ENCODE results near the gene ZNF664. TPM values are rescaled to one million over a fixed set of nuclear protein-coding genes. Genes with fewer than 3 reads are reported as not detected.
A peak's percentile ranks its signal among the peaks of the same experiment; 100 is the strongest.

ZNF664 gene
- total and polyA plus RNA-seq, 9 of the 15 experiments (the other 6 are each of a cell fraction or from before 2014, with no cell fraction given): 3.3 to 101 (median 63.6) TPM

DNA sequence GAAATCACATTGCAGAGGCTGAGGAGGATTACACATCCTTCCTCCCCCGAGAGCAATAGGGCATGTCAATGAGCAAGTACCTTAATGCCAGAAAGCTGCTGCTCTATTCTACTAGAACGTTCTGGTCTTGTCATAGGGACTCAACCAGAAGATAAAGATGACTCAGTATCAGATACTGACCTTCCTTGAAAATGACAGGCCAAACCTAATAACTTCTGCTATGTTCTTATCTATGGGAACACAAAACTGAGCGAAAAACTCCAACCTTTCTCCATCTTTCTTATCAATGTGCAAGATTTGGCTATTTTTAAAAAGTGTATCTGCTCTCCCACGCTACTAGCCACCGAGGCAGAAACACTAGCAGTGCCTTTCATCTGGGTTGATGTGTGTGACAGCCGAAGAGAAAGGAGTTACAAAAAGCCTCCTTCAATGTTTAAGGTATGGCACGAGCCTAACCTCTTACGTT, 5.9 kb upstream of the ZNF664 start (continued):
- TF ChIP-seq, protein P1, sequence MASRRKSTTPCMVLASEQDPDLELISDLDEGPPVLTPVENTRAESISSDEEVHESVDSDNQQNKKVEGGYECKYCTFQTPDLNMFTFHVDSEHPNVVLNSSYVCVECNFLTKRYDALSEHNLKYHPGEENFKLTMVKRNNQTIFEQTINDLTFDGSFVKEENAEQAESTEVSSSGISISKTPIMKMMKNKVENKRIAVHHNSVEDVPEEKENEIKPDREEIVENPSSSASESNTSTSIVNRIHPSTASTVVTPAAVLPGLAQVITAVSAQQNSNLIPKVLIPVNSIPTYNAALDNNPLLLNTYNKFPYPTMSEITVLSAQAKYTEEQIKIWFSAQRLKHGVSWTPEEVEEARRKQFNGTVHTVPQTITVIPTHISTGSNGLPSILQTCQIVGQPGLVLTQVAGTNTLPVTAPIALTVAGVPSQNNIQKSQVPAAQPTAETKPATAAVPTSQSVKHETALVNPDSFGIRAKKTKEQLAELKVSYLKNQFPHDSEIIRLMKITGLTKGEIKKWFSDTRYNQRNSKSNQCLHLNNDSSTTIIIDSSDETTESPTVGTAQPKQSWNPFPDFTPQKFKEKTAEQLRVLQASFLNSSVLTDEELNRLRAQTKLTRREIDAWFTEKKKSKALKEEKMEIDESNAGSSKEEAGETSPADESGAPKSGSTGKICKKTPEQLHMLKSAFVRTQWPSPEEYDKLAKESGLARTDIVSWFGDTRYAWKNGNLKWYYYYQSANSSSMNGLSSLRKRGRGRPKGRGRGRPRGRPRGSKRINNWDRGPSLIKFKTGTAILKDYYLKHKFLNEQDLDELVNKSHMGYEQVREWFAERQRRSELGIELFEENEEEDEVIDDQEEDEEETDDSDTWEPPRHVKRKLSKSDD (conservative IDR thresholded peaks at IDR 0.05; ENCODE audit: low read length): no peak
- TF ChIP-seq SMARCC2 (IDR thresholded peaks at IDR 0.05; ENCODE audit: low read depth): peak; percentile 78
- peak in 1 of 2 experiments; percentile 49; a peak in 2 of 4 replicates for TF ChIP-seq HDAC1 (IDR thresholded peaks at IDR 0.05)
- 0 out of 4 replicates have a peak, but pooled peaks of 1 of the 2 experiments have one; percentile 44 for TF ChIP-seq TEAD1 (CRISPR knock-in tag; IDR thresholded peaks at IDR 0.05)
- peak; percentile 96 for TF ChIP-seq CTBP1 (IDR thresholded peaks at IDR 0.05; ENCODE audit: borderline replicate concordance)
- TF ChIP-seq HDGF (IDR thresholded peaks at IDR 0.05): no peak
- 0 out of 2 replicates have a peak, but pooled peaks have one; percentile 26 for TF ChIP-seq LEF1 (IDR thresholded peaks at IDR 0.05)
- no peak for TF ChIP-seq MYC (IDR thresholded peaks at IDR 0.05; ENCODE audit: low read depth, low read length)
- no peak for TF ChIP-seq MYC (CRISPR knock-in tag; IDR thresholded peaks at IDR 0.05; ENCODE audit: borderline replicate concordance, low read depth)
- TF ChIP-seq, protein P2, sequence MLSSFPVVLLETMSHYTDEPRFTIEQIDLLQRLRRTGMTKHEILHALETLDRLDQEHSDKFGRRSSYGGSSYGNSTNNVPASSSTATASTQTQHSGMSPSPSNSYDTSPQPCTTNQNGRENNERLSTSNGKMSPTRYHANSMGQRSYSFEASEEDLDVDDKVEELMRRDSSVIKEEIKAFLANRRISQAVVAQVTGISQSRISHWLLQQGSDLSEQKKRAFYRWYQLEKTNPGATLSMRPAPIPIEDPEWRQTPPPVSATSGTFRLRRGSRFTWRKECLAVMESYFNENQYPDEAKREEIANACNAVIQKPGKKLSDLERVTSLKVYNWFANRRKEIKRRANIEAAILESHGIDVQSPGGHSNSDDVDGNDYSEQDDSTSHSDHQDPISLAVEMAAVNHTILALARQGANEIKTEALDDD (IDR thresholded peaks at IDR 0.05): peak; percentile 89
- peak; percentile 75; the same call in 1 of the 2 replicates for TF ChIP-seq GTF2E2 (tag; IDR thresholded peaks at IDR 0.05)
